SK-N-SH treated with all-trans-retinoic acid at 6 μM for 48 hours (cell line): Measurements from ENCODE around the gene ATP9A.

ENCODE experiments used
- ARNTL ChIP-seq: fragments of 450-650 bp; formaldehyde crosslinking; IDR thresholded peaks from 2 replicates; pipeline ENCODE4 v1.5.0; 2020; ENCODE audit warnings: low read depth, mild to moderate bottlenecking, moderate library complexity, borderline replicate concordance
- BACH2 ChIP-seq: fragments of 250-450 bp; sonication (Bioruptor Pico); IDR thresholded peaks from 2 replicates; pipeline ENCODE4 v1.9.0; 2021; ENCODE audit warnings: mild to moderate bottlenecking, borderline replicate concordance
- CSRNP3 ChIP-seq: fragments of 250-450 bp; sonication (Bioruptor Pico); IDR thresholded peaks from 2 replicates; pipeline ENCODE4 v1.5.1; 2021; ENCODE audit warnings: mild to moderate bottlenecking, moderate library complexity
- ESRRG ChIP-seq: fragments of 250-450 bp; sonication (Bioruptor Pico); IDR thresholded peaks from 2 replicates; pipeline ENCODE4 v1.6.1; 2021; ENCODE audit warnings: mild to moderate bottlenecking
- ISL1 ChIP-seq: fragments of 250-450 bp; sonication (Bioruptor Pico); IDR thresholded peaks from 2 replicates; pipeline ENCODE4 v2.1.2; 2022; ENCODE audit warnings: mild to moderate bottlenecking, moderate library complexity
- OSR1 ChIP-seq: fragments of 250-450 bp; sonication (Bioruptor Pico); IDR thresholded peaks from 2 replicates; pipeline ENCODE4 v1.8.0; 2022; ENCODE audit warnings: moderate library complexity, mild to moderate bottlenecking, inconsistent platforms
- RARB ChIP-seq: fragments of 250-450 bp; sonication (Bioruptor Pico); IDR thresholded peaks from 2 replicates; pipeline ENCODE4 v1.8.0; 2021; ENCODE audit warnings: mild to moderate bottlenecking, moderate library complexity
- TCF4 ChIP-seq: fragments of 250-450 bp; sonication (Bioruptor Pico); IDR thresholded peaks from 2 replicates; pipeline ENCODE4 v1.8.0; 2021; ENCODE audit warnings: mild to moderate bottlenecking, moderate library complexity, borderline replicate concordance
- TF ChIP-seq, protein P1 (sequence below): fragments of 250-450 bp; sonication (Bioruptor Pico); IDR thresholded peaks from 2 replicates; pipeline ENCODE4 v1.5.0; 2020; ENCODE audit warnings: mild to moderate bottlenecking, moderate library complexity

DNA sequence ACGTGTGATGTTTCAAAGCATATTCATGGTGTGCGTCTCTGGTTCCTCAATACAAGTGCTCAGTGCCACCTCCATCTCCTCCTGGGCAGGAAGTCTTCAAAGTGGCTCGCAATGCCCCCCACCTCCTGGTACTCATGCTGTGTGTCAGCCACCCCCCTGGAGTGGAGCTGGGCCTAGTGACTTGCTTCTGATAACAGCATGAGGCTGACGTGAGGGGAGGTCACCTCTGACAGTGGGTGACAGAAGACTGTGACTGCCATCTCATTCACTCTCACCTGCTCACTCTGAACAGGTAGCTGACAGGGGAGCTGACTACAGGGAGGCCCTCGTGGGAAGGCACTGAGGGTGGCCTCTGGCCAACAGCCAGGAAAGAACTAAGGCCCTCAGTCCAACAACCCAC is 133.3 kb downstream of the ATP9A start:
- TF ChIP-seq, protein P1, sequence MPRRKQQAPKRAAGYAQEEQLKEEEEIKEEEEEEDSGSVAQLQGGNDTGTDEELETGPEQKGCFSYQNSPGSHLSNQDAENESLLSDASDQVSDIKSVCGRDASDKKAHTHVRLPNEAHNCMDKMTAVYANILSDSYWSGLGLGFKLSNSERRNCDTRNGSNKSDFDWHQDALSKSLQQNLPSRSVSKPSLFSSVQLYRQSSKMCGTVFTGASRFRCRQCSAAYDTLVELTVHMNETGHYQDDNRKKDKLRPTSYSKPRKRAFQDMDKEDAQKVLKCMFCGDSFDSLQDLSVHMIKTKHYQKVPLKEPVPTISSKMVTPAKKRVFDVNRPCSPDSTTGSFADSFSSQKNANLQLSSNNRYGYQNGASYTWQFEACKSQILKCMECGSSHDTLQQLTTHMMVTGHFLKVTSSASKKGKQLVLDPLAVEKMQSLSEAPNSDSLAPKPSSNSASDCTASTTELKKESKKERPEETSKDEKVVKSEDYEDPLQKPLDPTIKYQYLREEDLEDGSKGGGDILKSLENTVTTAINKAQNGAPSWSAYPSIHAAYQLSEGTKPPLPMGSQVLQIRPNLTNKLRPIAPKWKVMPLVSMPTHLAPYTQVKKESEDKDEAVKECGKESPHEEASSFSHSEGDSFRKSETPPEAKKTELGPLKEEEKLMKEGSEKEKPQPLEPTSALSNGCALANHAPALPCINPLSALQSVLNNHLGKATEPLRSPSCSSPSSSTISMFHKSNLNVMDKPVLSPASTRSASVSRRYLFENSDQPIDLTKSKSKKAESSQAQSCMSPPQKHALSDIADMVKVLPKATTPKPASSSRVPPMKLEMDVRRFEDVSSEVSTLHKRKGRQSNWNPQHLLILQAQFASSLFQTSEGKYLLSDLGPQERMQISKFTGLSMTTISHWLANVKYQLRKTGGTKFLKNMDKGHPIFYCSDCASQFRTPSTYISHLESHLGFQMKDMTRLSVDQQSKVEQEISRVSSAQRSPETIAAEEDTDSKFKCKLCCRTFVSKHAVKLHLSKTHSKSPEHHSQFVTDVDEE = no peak
- TF ChIP-seq ARNTL (CRISPR knock-in tag) (no peak), ISL1 (CRISPR knock-in tag) (no peak), RARB (CRISPR knock-in tag) (no peak), OSR1 (CRISPR knock-in tag) (no peak), ESRRG (CRISPR knock-in tag) (no peak), TCF4 (CRISPR knock-in tag) (no peak), CSRNP3 (CRISPR knock-in tag) (no peak), BACH2 (CRISPR knock-in tag) (no peak)
